Ishikawa (cell line): ENCODE measurements around the gene FASN.

ENCODE experiments used
- CEBPB ChIP-seq: IDR thresholded peaks from 2 replicates; pipeline ENCODE4 v1.6.1; 2012
- CREB1 ChIP-seq: IDR thresholded peaks from 2 replicates; pipeline ENCODE4 v1.6.1; 2012; ENCODE audit warnings: low read depth
- EGR1 ChIP-seq: IDR thresholded peaks from 2 replicates; pipeline ENCODE4 v1.6.1; 2012
- EP300 ChIP-seq: IDR thresholded peaks from 2 replicates; pipeline ENCODE4 v1.6.1; 2012; ENCODE audit warnings: borderline replicate concordance
- FOXM1 ChIP-seq: IDR thresholded peaks from 2 replicates; pipeline ENCODE4 v1.6.1; 2012; ENCODE audit warnings: low read depth, borderline replicate concordance
- NFIC ChIP-seq: IDR thresholded peaks from 2 replicates; pipeline ENCODE4 v1.6.1; 2012
- RAD21 ChIP-seq: IDR thresholded peaks from 2 replicates; pipeline ENCODE4 v1.6.1; 2012; ENCODE audit warnings: low read depth
- TAF1 ChIP-seq: IDR thresholded peaks from 2 replicates; pipeline ENCODE4 v1.6.1; 2012; ENCODE audit warnings: low read depth, mild to moderate bottlenecking
- TCF12 ChIP-seq: IDR thresholded peaks from 2 replicates; pipeline ENCODE4 v1.6.1; 2012; ENCODE audit warnings: low read depth
- TEAD4 ChIP-seq: IDR thresholded peaks from 2 replicates; pipeline ENCODE4 v1.6.1; 2012
- YY1 ChIP-seq: IDR thresholded peaks from 2 replicates; pipeline ENCODE4 v1.6.1; 2012; ENCODE audit warnings: low read depth
- ZBTB7A ChIP-seq: IDR thresholded peaks from 2 replicates; pipeline ENCODE4 v1.6.1; 2012; ENCODE audit warnings: low read depth
- TF ChIP-seq, protein P1 (sequence below): IDR thresholded peaks from 2 replicates; pipeline ENCODE4 v1.6.1; 2012
- TF ChIP-seq, protein P2 (sequence below): IDR thresholded peaks from 2 replicates; pipeline ENCODE4 v1.6.1; 2012
- TF ChIP-seq, protein P3 (sequence below): IDR thresholded peaks from 2 replicates; pipeline ENCODE4 v1.6.1; 2012; ENCODE audit warnings: low read depth, mild to moderate bottlenecking

Gene FASN

DNA sequence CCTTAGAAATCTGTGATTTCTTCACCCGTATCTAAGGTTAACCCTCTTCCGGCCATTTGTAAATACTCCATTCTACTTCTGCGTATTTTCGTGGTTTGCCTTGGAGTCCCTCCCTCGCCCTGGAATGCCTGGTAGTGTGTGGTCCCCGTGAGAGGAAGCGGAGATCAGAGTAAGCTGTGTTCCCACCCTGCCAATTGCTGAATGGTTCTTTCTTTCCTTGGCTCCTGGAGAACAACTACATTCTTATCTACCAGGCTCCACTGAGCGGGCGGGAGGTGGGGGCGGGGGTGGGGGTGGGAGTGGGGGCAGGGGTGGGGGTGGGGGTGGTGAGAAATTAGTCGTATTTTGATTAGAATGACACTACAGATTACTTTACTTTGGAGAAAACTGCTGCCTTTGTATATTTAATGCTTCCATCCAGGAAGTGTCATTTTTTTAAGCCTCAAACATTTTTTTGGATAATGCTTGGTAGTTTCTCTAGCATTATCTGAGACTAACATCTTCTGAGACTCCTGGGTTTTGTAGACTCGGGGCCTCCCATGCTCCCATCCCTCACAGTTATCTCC is 20.9 kb upstream of the FASN start:
- no peak for TF ChIP-seq CEBPB
- TF ChIP-seq EGR1, result no peak
- TF ChIP-seq NFIC, result no peak
- no peak for TF ChIP-seq TEAD4
- TF ChIP-seq TAF1, result no peak
- no peak for TF ChIP-seq YY1
- no peak for TF ChIP-seq ZBTB7A
- TF ChIP-seq, protein P1, sequence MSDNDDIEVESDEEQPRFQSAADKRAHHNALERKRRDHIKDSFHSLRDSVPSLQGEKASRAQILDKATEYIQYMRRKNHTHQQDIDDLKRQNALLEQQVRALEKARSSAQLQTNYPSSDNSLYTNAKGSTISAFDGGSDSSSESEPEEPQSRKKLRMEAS, result no peak
- no peak for TF ChIP-seq RAD21
- no peak for TF ChIP-seq TCF12
- TF ChIP-seq EP300, result no peak
- TF ChIP-seq, protein P2, sequence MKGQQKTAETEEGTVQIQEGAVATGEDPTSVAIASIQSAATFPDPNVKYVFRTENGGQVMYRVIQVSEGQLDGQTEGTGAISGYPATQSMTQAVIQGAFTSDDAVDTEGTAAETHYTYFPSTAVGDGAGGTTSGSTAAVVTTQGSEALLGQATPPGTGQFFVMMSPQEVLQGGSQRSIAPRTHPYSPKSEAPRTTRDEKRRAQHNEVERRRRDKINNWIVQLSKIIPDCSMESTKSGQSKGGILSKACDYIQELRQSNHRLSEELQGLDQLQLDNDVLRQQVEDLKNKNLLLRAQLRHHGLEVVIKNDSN, result no peak

DNA sequence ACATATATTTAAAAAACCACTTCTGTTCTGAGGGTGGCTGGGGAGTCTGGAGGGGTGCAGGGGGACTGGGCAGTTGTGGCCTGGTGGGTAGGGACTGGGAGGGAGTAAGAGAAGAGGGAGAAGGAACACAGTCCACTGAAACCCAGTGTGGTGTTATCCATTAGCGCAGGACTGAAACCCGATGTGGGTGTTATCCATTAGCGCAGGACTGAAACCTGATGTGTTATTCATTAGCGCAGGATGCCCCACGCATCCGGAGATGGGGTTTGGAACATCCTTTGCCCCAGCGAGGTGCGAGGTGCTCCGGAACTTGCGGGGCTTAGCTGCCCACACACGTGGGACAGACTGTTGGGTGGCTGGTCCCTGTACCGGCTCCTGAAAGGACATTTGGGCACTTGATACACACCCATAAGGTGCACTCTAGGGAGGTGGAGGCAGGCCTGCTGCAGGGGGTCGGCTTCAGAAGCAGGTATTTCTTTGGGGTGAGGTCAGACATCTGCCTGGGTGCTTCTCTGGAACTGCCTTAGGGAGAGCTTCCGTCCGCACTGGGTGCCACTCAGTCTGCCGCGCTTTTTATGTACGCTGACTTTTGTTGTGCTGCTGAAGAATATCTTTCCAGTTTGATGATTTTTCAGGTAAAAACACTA is 20.3 kb upstream of the FASN start:
- TF ChIP-seq EGR1, result no peak
- TF ChIP-seq, protein P2, result no peak
- no peak for TF ChIP-seq CREB1
- TF ChIP-seq FOXM1, result no peak
- no peak for TF ChIP-seq ZBTB7A
- no peak for TF ChIP-seq EP300
- TF ChIP-seq RAD21, result no peak
- TF ChIP-seq, protein P1, result no peak
- TF ChIP-seq YY1, result no peak
- TF ChIP-seq TCF12, result no peak
- TF ChIP-seq, protein P3, sequence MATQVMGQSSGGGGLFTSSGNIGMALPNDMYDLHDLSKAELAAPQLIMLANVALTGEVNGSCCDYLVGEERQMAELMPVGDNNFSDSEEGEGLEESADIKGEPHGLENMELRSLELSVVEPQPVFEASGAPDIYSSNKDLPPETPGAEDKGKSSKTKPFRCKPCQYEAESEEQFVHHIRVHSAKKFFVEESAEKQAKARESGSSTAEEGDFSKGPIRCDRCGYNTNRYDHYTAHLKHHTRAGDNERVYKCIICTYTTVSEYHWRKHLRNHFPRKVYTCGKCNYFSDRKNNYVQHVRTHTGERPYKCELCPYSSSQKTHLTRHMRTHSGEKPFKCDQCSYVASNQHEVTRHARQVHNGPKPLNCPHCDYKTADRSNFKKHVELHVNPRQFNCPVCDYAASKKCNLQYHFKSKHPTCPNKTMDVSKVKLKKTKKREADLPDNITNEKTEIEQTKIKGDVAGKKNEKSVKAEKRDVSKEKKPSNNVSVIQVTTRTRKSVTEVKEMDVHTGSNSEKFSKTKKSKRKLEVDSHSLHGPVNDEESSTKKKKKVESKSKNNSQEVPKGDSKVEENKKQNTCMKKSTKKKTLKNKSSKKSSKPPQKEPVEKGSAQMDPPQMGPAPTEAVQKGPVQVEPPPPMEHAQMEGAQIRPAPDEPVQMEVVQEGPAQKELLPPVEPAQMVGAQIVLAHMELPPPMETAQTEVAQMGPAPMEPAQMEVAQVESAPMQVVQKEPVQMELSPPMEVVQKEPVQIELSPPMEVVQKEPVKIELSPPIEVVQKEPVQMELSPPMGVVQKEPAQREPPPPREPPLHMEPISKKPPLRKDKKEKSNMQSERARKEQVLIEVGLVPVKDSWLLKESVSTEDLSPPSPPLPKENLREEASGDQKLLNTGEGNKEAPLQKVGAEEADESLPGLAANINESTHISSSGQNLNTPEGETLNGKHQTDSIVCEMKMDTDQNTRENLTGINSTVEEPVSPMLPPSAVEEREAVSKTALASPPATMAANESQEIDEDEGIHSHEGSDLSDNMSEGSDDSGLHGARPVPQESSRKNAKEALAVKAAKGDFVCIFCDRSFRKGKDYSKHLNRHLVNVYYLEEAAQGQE, result no peak
- no peak for TF ChIP-seq TAF1

DNA sequence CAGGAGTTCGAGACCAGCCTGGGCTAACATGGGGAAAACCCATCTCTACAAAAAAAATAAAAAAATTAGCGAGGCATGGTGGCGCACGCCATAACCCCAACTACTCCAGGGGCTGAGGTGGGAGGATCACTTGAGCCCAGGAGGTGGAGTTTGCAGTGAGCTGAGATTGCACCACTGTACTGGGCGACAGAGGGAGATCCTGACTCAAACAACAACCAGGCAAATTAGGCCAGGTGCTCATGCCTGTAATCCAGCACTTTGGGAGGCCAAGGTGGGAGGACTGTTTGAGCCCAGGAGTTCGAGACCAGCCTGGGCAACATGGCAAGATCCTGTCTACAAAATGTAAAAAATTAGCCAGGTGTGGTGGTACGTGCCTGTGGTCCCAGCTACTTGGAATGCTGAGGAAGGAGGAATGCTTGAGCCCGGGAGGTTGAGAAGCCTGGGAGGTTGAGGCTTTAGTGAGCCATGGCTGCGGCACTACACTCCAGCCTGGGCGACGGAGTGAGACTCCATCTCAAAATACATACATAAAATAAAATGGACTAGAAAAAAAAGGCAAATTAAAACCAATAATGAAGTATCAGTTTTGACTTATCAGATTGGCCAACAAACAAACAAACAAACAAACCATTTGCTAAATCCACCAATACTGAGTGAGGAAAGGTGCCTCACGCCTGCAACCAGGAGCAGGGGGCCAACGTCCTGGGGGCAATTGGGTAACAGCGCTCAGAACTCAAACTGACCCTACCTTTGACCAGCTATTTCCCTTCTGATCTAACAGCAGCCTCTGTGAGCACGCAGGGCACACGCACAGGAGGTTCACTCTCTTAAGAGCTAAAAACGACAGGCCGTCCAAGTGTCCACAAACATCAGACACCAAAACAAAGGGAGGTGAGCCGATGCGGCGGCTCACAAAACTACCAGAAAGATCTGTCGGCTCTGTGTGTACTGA is 19.4 kb upstream of the FASN start:
- no peak for TF ChIP-seq TEAD4
- TF ChIP-seq, protein P2, result no peak
- no peak for TF ChIP-seq YY1
- no peak for TF ChIP-seq CEBPB
- TF ChIP-seq NFIC, result no peak
- TF ChIP-seq EP300, result no peak
- no peak for TF ChIP-seq TAF1
- no peak for TF ChIP-seq FOXM1
- TF ChIP-seq TCF12, result no peak
- TF ChIP-seq ZBTB7A, result no peak
- no peak for TF ChIP-seq EGR1

DNA sequence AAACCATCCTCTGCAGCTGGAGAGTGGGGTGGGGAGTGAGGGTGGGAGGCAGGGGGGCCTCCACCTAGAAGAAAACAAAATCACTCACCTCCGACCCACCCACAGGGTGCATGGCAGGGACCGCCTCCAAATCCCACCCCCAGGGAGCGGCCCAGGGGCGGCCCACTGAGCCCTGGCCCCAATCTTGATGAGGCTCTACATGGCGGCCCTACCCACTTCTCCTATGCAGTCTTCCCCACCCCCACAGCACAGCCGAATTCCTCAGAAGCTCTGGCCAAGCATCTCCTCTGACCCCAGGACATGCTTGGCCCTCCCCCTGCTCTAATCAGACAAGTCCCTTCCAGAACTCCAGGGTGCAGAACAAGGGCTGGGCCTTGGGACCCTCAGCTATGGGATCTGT is 18.2 kb upstream of the FASN start:
- TF ChIP-seq TCF12 (no peak), FOXM1 (no peak), CEBPB (no peak), RAD21 (no peak), TAF1 (no peak), EGR1 (no peak), NFIC (no peak), EP300 (no peak), YY1 (no peak)
- TF ChIP-seq, protein P3, result no peak
- TF ChIP-seq, protein P1, result no peak
